Cardiac septum (tissue), 1 donor: ENCODE results near the gene RPH3AL. TPM values are rescaled to one million over a fixed set of nuclear protein-coding genes. Genes with fewer than 3 reads are reported as not detected.
"Not testable (repeated sequence)": the region's sequence is repeated elsewhere in the genome, so short reads cannot be mapped to it uniquely, and the experiment has no call there.

Experiments
- DNase-seq: peaks from one replicate; pipeline ENCODE4 v3.0.0-alpha.2; 2020; ENCODE audit warnings: low spot score
- intact Hi-C: fragments of 100-400 bp; cut with DNase I; formaldehyde crosslinking; loops from one replicate; pipeline ENCODE4 v1.14.0; 2022
- total RNA-seq: library from RNA; stranded (reverse); fragmentation: NEBNext Ultra II Directional; extraction: Animal tissue kit (Norgen Biotek cat#: 25700); gene quantifications from one replicate; pipeline ENCODE4 v1.2.1, GENCODE V29; 2021
- donor health status: DM: no; HTN: no; CAD: no.

RPH3AL gene
- total RNA-seq, 1 donor from 2014 or later, result 5.5 TPM

DNA sequence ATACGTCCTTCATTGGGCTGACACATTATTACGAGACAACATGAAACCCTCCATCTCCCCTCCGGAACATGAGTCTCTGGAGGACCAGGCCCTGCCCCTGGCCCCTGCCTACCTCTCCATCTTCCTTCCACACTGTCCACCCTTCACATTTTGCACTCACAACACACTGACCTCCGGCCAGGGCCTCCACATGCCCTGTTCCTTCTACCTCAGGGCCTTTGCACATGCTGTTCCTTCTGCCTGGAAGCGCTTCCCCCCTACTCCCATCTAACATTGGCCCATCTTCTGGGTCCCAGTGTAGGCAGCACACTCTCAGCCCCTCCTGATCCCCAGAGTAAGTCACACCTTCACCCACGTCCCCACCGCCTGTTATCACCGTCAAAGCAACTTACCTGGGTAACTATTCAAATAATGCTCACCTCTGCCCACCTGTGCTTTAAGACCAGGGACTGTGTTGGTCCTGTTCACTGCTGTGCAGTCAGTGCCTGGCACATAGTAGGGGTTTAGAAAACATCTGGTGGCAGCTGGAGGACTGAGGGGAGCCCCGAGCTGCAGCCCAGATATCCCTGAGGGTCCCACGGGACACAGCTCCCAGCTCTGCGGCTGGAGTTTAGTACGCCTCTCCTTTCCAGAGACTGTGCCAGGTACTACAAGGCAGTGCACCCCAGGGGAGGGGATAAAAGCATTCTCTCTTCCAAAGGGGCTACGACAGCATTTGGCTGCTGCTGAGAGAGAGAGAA, 27.2 kb downstream of the RPH3AL start:
- peak; percentile 56 for DNase-seq
- intact Hi-C loops, result no loop called here

DNA sequence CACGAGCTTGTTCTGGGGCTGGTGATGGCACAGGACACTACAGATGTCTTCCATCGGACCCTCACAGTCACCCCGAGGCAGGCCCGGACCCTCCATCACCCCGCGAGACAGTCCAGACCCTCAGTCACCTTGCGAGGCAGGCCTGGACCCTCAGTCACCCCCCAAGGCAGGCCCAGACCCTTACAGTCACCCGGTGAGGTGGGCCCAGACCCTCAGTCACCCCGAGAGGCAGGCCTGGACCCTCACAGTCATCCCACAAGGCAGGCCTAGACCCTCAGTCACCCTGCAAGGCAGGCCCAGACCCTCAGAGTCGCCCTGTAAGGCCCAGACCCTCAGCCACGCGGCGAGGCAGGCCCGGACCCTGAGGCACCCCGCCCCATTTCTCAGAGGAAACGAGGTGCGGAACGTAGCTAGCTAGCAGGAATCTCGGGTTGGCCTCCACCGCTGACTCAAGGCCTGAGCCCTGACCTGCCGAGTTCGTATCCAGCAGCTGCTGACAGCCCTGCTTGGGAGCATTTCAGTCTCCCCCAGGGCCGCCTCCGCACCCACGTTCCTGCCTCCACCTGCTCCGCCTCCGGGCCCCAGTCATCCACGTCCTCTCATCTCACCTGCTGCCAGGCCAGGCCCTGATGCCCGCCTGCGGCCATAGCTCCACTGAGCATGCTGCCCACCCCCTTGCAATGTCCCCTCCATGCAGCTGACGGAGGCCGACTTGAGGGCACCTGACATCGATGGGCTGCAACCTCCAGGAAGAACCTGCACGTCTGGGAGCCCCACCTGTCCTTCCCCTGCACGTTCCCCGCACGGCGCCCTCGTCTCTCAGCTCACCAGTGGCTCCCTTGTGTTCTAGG, 28.7 kb downstream of the RPH3AL start:
- peak; percentile 72 for DNase-seq
- intact Hi-C loops, result no loop called here

DNA sequence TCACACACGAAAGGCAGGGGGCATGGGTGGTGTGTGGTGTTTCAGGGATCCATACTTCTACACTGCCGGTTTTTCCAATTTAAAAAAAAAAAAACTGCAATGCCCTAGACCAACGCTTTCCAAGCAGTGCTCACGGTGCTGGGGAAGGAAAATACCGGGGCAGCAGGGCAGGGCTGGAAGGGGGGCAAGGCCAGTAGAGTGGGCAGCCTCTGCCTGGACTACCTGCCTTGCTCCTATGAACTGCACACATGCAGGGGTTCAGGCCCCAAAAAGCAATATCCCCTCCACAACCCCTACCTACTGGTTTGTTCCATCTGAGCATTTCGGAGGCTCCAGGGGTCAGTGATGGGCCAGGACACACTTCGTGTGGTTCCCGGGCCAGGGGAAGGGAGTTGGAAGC, 29.4 kb downstream of the RPH3AL start:
- no peak for DNase-seq

DNA sequence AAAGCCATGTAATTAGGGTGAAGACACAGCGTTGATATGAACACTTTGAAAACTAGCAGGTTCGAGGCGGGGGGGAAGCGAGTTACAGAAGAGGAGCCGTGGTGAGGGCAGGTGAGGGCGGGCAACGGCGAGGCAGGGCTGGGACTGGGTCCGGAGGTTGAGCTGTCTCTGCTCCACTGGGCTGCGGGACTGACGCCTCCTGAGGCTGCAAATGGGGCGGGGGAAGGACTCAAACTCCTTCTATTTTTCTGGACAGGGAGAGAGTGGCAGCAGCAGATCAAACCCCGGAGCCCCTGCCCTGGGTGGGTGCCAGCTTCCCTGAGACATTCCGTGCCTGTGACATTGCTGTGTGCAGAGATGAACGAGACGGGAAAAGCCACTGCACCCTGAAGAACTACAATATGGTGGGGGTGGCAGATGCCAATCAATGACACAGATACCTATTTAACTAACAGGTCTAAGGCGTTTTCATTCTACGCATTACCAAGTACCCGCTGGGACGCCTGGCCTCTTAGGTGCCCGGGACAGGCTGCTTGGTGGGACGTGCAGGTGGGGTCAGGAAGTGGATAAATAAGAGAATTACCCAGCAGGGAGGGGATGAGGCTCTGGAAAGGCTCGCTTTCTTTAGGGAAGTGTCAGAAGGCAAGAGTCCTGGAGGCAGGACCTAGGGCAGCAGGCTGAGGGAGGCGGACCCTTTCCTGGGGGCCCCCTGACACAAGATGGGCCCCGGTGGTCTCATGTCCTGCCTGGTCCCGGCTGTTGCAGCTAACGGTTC, 30.4 kb downstream of the RPH3AL start:
- peak; percentile 70 for DNase-seq
- intact Hi-C loops, result no loop called here

More for the DNA sequence above, 29.4 kb downstream of the RPH3AL start:
- intact Hi-C loops, result no loop called here

DNA sequence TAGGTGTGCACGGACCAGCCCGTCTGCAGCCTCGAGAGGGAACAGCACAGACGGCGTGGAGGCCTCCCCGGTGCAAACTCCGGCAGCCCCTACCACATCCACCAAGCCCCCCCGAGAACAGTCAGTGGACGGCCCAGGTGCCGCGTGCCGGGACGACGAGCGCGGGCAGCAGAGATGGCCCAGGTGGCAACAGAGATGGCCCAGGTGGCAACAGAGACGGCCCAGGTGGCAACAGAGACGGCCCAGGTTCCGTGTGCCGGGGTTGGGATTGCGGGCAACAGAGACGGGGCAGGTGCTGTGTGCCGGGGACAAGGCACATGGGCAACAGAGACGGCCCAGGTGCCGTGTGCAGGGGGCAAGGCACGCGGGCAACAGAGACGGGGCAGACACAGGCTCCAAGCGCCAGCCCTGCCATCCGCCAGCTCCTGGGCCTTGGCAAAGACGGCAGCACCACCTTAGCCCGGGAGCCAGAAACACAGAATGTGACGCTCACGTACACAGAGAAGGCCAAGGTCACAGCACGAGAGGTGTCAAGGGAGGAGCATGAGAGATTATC, 31.1 kb downstream of the RPH3AL start:
- DNase-seq, result peak; percentile 59
- intact Hi-C loops, result no loop called here

DNA sequence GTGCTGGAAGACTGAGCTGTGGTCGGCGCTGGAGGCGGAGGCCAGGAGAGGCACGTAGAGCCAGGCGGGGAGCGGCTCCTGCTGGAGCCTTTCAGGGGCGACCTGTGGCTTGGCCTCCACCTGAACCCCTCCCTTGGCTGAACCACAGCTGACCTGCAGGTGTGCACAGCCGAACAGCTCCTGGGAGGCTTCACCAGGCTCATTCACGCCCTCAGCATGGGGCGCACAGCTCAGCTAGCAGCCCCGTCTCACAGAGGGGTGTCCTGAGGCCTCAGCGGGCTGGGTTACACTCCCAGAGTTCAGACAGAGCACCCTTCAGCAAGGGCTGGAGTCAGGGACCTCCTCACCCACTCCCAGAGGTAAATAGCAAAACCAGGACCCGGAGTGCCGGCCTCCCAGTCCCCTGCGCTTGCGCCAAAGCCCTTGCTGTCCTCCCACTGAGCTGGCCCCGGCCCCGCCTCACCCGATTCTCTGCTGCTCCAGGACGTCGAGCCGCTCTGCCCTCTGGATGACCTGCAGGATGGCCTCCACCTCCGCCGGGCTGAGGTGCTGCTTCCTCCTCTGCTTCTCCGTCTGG, 31.7 kb downstream of the RPH3AL start:
- intact Hi-C loops, result no loop called here
- DNase-seq, result peak; percentile 70

DNA sequence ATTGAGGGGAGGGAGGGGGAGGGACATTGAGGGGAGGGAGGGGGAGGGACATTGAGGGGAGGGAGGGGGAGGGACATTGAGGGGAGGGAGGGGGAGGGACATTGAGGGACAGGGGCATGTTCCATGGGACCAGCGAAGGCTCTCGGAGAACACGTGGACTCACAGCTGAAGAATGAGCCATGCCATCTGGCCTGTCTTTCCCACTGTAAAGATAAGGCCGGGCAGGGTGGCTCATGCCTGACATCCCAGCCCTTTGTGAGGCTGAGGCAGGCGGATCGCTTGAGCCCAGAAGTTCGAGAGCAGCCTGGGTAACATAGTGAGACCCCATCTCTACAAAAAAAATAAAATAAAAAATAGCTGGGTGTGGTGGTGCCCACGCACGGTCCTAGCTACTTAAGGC, 32.5 kb downstream of the RPH3AL start:
- peak; percentile 44 for DNase-seq
- intact Hi-C loops, result no loop called here

DNA sequence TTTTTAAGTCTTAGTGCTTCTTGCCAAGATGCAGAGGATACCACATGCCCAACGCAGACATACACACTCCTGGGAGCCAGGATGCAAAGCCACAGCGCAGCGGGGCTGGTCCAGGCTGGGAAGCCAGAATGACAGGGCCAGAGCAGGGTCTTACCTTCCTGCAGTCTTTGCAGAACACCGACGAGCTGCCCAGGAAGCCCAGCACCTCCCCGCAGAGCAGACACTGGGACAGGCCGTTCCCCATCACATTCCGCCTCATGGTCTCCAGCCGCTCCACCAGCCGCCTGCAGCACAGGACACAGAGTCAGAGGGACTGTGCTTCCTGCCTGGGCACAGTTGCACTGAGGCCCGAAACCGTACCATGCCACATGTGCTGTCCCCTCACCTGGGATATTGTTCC, 33.3 kb downstream of the RPH3AL start:
- DNase-seq, result peak; percentile 69
- intact Hi-C loops, result no loop called here

DNA sequence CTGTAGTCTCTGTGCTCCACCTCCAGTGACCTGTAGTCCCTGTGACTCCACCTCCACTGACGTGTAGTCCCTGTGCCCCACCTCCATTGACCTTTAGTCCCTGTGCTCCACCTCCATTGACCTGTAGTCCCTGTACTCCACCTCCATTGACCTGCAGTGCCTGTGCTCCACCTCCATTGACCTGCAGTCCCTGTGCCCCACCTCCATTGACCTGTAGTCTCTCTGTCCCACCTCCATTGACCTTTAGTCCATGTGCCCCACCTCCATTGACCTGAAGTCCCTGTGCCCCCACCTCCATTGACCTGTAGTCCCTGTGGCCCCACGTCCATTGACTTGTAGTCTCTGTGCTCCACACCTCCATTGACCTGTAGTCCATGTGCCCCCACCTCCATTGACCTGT, 35.5 kb downstream of the RPH3AL start:
- DNase-seq, intact Hi-C loops: not testable (repeated sequence)

DNA sequence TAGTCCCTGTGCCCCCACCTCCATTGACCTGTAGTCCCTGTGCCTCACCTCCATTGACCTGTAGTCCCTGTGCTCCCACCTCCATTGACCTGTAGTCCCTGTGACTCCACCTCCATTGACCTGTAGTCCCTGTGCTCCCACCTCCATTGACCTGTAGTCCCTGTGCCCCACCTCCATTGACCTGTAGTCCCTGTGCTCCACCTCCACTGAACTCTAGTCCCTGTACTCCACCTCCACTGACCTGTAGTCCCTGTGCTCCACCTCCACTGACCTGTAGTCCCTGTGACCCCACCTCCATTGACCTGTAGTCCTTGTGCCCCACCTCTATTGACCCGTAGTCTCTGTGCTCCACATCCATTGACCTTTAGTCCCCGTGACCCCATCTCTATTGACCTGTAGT, 37.2 kb downstream of the RPH3AL start:
- not testable (repeated sequence) for DNase-seq

DNA sequence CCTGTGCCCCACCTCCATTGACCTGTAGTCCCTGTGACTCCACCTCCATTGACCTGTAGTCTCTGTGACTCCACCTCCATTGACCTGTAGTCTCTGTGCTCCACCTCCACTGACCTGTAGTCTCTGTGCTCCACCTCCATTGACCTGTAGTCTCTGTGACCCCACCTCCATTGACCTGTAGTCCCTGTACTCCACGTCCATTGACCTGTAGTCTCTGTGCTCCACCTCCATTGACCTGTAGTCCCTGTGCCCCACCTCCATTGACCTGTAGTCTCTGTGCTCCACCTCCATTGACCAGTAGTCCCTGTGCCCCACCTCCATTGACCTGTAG, 38.0 kb downstream of the RPH3AL start:
- intact Hi-C loops, DNase-seq: not testable (repeated sequence)

More for the DNA sequence above, 37.2 kb downstream of the RPH3AL start:
- intact Hi-C loops, result not testable (repeated sequence)

DNA sequence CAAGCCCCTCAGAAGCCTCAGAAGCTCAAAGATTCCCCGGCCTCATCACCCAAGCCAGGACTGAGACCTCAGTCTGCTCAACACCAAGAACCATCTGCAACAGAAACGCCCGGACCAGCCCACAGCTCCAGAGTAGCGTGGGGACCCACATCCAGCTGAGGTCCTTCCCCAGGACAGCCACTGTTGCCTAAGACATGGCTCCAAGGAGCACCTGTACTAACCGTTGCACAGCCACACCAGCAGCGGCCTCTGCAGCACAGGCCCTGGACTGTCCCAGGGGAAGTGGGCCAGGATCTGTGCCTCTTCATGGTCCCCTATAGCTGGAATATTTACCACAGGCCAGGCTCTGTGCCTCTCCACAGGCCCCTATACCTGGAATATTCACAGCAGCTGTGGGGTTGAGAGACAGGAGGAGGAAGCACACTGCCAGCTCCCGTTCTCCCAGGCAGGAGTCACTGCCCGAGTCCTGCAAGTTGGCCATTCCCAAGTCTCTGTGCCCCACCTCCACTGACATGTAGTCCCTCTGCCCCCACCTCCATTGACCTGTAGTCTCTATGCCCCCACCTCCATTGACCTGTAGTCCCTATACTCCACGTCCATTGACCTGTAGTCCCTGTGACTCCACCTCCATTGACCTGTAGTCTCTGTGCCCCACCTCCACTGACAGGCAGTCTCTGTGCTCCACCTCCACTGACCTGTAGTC, 38.5 kb downstream of the RPH3AL start:
- DNase-seq, result no peak
- intact Hi-C loops, result no loop called here

DNA sequence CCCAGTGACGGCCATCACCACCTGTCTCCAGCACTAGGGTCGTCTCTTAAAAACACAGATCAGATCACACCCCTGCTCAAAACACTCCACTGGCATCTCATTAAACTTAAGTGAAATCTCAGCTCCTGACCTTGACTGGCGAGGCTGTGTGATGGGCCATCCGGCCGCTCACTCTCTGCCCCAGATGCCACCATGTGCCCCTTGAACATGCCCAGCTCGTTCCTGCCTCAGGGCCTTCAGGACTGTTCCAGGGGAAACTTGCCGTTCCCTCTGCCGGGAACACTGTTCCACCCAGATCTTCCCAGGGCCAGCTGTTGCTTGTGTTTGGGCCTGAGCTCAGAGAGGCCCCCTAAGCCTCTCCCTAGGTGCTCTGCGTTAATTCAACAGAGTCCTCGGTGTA, 39.4 kb downstream of the RPH3AL start:
- DNase-seq, result no peak
- intact Hi-C loops, result no loop called here

DNA sequence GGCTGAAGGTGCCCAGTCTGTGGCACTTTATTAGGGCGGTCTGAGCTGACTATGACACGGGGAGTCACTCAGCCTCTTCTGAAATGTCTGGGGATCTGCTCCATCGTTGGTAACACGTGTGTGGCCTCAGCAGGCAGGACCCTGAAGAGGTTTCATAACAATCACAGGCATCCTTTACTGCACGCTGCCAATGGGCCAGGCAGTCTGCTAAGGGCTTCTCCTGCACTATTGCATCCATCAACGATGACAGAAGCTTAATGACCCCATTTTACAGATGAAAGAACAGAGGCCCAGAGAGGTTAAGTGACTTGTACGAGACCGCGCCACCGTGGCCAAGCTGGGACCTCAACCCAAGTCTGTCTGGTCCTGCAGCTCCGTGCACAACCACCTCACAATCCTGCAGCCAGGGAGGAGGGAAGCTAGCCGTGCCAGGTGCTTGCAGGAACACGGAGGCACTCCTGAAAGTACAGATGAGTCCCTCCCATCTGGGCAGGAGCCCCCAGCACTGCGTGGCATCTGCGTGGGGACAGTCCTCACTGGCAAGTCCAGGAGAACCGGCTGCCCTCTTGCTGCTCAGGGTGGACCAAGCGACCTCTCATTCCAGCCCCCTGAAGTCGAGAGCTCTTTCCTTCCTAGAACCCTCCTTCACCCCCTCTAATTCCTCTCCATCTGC, 40.0 kb downstream of the RPH3AL start:
- DNase-seq, result no peak

DNA sequence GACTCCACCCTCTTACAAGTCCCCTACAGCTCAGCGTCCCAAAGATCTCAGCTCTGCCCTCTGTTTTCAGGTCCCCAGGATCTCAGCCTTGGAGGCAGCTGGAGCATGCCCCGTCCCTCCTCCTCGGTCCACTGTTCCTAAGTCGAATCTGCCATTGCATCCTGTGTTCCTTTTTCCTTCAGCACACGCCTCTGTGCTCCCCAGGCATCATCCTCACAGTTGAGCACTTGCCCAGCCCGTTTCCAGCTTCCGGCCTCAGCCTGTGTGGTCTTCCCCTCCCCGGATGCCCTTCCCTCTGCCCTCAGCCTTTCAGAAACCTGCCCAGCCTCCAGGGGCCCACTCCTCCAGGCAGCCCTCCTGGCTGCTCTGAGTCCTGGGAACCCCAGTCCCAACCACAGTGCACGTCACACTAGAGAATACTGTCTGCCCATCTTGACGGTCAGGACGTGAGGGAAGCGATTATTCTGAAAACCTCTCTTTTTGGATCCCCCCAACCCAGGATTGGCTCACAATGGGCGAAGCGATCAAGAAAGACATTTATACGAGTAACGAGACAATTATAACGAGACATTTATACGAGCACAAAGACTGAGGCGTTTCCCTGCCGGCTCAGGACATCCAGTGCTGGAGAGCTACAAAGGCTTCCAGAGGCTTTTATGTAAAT, 41.4 kb downstream of the RPH3AL start:
- DNase-seq, result no peak
- intact Hi-C loops, result no loop called here

More for the DNA sequence above, 40.0 kb downstream of the RPH3AL start:
- intact Hi-C loops, result no loop called here

DNA sequence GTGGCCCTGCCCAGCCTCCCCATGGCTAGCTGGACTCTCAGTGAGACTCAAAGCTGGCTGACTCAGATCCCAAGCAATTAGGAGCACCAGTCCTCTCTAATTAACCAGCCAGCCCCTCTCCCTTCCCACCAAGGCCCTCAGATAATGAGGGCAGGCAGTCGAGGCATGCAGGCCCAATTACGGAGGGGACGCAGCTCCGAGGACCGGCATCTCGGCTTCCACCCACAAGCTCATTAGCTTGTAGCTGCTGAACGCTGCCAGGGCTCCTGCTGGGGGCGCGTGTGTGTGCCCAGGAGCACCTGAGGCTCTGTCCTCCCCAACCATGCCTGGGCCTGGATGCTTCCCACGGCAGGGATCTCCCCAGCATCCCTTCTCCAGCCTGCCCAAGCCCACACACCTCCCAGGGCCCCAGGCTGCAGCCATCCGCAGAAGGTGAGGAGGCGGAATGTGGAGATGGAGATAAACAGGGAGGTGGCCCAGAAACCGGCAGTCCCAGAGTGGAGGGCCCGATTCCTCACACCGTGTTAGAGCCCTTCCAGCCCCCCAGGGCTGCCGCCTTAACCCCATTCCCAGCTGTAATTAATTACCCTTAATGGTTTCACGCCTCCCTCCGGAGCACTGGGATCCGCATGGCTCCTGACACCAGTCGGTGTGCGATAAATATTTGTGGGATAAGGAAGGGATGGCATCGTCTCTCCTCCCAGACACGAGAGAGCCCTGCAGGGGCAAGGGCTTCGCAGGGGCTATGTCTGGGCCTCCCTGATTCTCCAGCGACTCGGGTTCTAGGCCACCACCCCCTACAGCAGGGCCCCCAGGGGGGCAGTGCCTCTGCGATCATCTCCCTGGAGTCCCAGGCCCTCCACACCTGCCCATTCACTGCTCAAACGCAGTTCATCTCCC, 42.2 kb downstream of the RPH3AL start:
- intact Hi-C loops, result no loop called here
- no peak for DNase-seq

DNA sequence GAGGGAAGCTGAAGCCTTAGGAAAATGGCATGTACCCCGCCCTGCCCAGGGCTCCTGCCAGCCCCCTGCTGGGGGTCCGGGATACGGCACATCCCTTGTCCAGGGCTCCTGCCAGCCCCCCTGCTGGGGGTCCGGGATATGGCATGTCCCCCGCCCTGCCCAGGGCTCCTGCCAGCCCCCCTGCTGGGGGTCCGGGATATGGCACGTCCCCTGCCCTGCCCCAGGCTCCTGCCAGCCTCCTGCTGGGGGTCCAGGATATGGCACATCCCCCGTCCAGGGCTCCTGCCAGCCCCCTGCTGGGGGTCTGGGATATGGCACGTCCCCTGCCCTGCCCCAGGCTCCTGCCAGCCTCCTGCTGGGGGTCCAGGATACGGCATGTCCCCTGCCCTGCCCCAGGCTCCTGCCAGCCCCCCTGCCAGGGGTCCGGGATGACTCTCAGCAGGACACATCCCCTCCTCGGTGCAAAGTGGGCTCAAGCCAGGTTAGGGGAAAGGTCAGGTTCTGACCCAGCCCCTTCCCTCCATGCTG, 43.2 kb downstream of the RPH3AL start:
- no peak for DNase-seq

More for the DNA sequence above, 43.2 kb downstream of the RPH3AL start:
- intact Hi-C loops, result no loop called here
